Measurements from ENCODE around the gene PRKCQ. TPM values are rescaled to one million over a fixed set of nuclear protein-coding genes. Genes with fewer than 3 reads are reported as not detected.

Gene PRKCQ
- total and polyA plus RNA-seq, 2 of the 4 experiments (the other 2 are of a cell fraction) = under 0.01 to 0.03 TPM

- no peaks in the 10 kb centered on the region for H3K27me3 ChIP-seq (ENCODE audit: control insufficient read depth, insufficient read depth, low read length)
- no peak for DNase-seq
- H3K56ac ChIP-seq (ENCODE audit: extremely low read depth, insufficient read depth, low read length) = no peak overlapping the region
- H3K4me2 ChIP-seq (ENCODE audit: low read depth, low read length) = no peak overlapping the region
- H2AK9ac ChIP-seq (replicated peaks; ENCODE audit: low read depth, low read length, poor library complexity) = no peak overlapping the region
- no peak overlapping the region for H2BK20ac ChIP-seq (ENCODE audit: low read depth, low read length)
- no peak overlapping the region for H3K18ac ChIP-seq (ENCODE audit: low read depth, low read length)
- no peak overlapping the region for H4K8ac ChIP-seq (ENCODE audit: low read depth in 2 of 2, low read length in 2 of 2)
- no peak overlapping the region for H4K91ac ChIP-seq (ENCODE audit: insufficient read depth, low read depth, low read length)
- BruUV-seq (replicated peaks) = no TSS peak
- no peaks in the 10 kb centered on the region for H3K36me3 ChIP-seq (ENCODE audit: control insufficient read depth, insufficient read depth, low read length)
- no peak overlapping the region for H4K5ac ChIP-seq (ENCODE audit: low read depth, low read length)
- H3K9me3 ChIP-seq (ENCODE audit: control insufficient read depth, insufficient read depth, low read length) = no peaks in the 10 kb centered on the region
- H3K27ac ChIP-seq (ENCODE audit: insufficient read depth, low read length) = no peak overlapping the region
- 38% methylated on average over 2 of the region's 3 CpGs; no CpG with 5 or more reads in 1 of the 2 experiments for WGBS, 2 experiments (ENCODE audit: extremely low coverage in 2 of 2, insufficient read length in 1 of 2)
- TF ChIP-seq RFX5 (IDR thresholded peaks at IDR 0.05; ENCODE audit: low read depth, low read length) (no peak), CEBPB (IDR thresholded peaks at IDR 0.05; ENCODE audit: low read depth, low read length) (no peak), RCOR1 (IDR thresholded peaks at IDR 0.05; ENCODE audit: insufficient replicate concordance, low read length) (no peak), CTCF (conservative IDR thresholded peaks at IDR 0.05; ENCODE audit: low read depth, low read length) (no peak), MXI1 (IDR thresholded peaks at IDR 0.05; ENCODE audit: borderline replicate concordance, low read depth, low read length) (no peak), MAZ (IDR thresholded peaks at IDR 0.05; ENCODE audit: borderline replicate concordance, low read depth, low read length) (no peak), ELK1 (IDR thresholded peaks at IDR 0.05; ENCODE audit: borderline replicate concordance, low read depth, low read length) (no peak), BHLHE40 (IDR thresholded peaks at IDR 0.05; ENCODE audit: low read depth, low read length) (no peak), FOS (IDR thresholded peaks at IDR 0.05; ENCODE audit: low read depth, low read length) (no peak), POLR2A (IDR thresholded peaks at IDR 0.05; ENCODE audit: low read depth, low read length) (no peak), MAFK (IDR thresholded peaks at IDR 0.05; ENCODE audit: low read depth, low read length) (no peak), RAD21 (IDR thresholded peaks at IDR 0.05; ENCODE audit: low read length) (no peak), USF2 (IDR thresholded peaks at IDR 0.05; ENCODE audit: low read depth, low read length) (no peak), CHD1 (IDR thresholded peaks at IDR 0.05; ENCODE audit: low read depth, low read length) (no peak), NFE2L2 (IDR thresholded peaks at IDR 0.05; ENCODE audit: low read depth, low read length) (no peak), SMC3 (IDR thresholded peaks at IDR 0.05; ENCODE audit: low read depth, low read length) (no peak)
- H2AK5ac ChIP-seq (ENCODE audit: low read depth, low read length) = no peak overlapping the region
- ATAC-seq (ENCODE audit: low read depth) = no peak
- H3K23ac ChIP-seq (ENCODE audit: low read depth, low read length) = no peak overlapping the region
- no peaks in the 10 kb centered on the region for H3K79me1 ChIP-seq (ENCODE audit: low read depth in 1 of 2, low read length in 2 of 2)
- dilution Hi-C loops (cut with HindIII; ENCODE audit: low sequenced_read_pairs, unreplicated experiment) = no loop called here
- H3K4ac ChIP-seq (ENCODE audit: low read depth, low read length) = no peak overlapping the region
- H3K4me3 ChIP-seq (ENCODE audit: insufficient read depth, low read depth, low read length) = no peak overlapping the region
- in situ Hi-C loops (cut with MboI; ENCODE audit: low sequenced_read_pairs) = no loop called here
- H2AFZ ChIP-seq (replicated peaks; ENCODE audit: low read length, poor library complexity) = no peak overlapping the region
- no peaks in the 10 kb centered on the region for H4K20me1 ChIP-seq (ENCODE audit: insufficient read depth, low read length)
- H3K9me1 ChIP-seq (ENCODE audit: insufficient read depth, low read length) = no peaks in the 10 kb centered on the region
- no peaks in the 10 kb centered on the region for H3K4me1 ChIP-seq (ENCODE audit: control insufficient read depth, insufficient read depth, low read length)
- no peak overlapping the region for H2BK120ac ChIP-seq (ENCODE audit: low read depth, low read length)
- CTCF ChIA-PET = no interaction called here
- H2BK15ac ChIP-seq (ENCODE audit: low read depth, low read length) = no peak overlapping the region
- intact Hi-C loops (cut with micrococcal nuclease) = no loop called here
- POLR2A ChIA-PET (ENCODE audit: unreplicated experiment) = no interaction called here
- H3K9ac ChIP-seq (ENCODE audit: low read depth, low read length) = no peak overlapping the region
- no peak overlapping the region for H2BK5ac ChIP-seq (ENCODE audit: low read depth, low read length, poor library complexity, severe bottlenecking)
- no peak overlapping the region for H3K14ac ChIP-seq (replicated peaks; ENCODE audit: low read depth, low read length)
Measured at GRCh38 chr10:6461961-6462360, 118.1 kb downstream of the PRKCQ start.
